Esophagus (tissue), 2 donors: ENCODE measurements around the gene TBC1D30. TPM values are rescaled to one million over a fixed set of nuclear protein-coding genes. Genes with fewer than 3 reads are reported as not detected.

ENCODE experiments used
- H3K27ac ChIP-seq, 2 donors: one replicate each; pipeline ENCODE4 v1.5.1; 2013; ENCODE audit warnings: low read depth in 2 of 2, mild to moderate bottlenecking in 2 of 2, inconsistent platforms in 1 of 2, low read length in 1 of 2, moderate library complexity in 1 of 2
- H3K27me3 ChIP-seq, 2 donors: one replicate each; pipeline ENCODE4 v1.6.1; 2013; ENCODE audit warnings: low read length in 2 of 2, control low read depth in 1 of 2, mild to moderate bottlenecking in 1 of 2; ENCODE audit not compliant: insufficient read depth in 2 of 2, control insufficient read depth in 1 of 2
- H3K36me3 ChIP-seq, 2 donors: one replicate each; pipeline ENCODE4 v1.6.1; 2013; ENCODE audit warnings: low read length in 1 of 2; ENCODE audit not compliant: control insufficient read depth in 2 of 2, insufficient read depth in 2 of 2
- H3K4me1 ChIP-seq, 2 donors: one replicate each; pipeline ENCODE4 v1.6.1; 2013; ENCODE audit warnings: low read length in 1 of 2; ENCODE audit not compliant: control insufficient read depth in 2 of 2, insufficient read depth in 2 of 2
- H3K4me3 ChIP-seq, 2 donors: one replicate each; pipeline ENCODE4 v1.5.1; 2013; ENCODE audit warnings: low read length in 2 of 2, mild to moderate bottlenecking in 2 of 2, low read depth in 1 of 2, moderate library complexity in 1 of 2
- H3K9me3 ChIP-seq, 2 donors: one replicate each; pipeline ENCODE4 v1.6.1; 2013; ENCODE audit warnings: mild to moderate bottlenecking in 2 of 2, low read depth in 1 of 2, low read length in 1 of 2, moderate library complexity in 1 of 2; ENCODE audit not compliant: control insufficient read depth in 2 of 2, insufficient read depth in 1 of 2
- WGBS, 2 donors: extraction: QIAGEN DNeasy Blood & Tissue Kit; methylation state at CpG; one replicate each; pipeline ENCODE4 v1.1.7; 2013; 5-methylcytosine and 5-hydroxymethylcytosine counted together
- polyA plus RNA-seq, 2 donors: library from polyadenylated mRNA; stranded (reverse); fragments of 200-250 nt; gene quantifications; one replicate each; pipeline ENCODE4 v1.2.3, GENCODE V29; 2013
- donor health status: healthy with polysubstance abuse.
- donor health status: Bipolar disorder and iron deficiency.

TBC1D30 gene
- polyA plus RNA-seq, 2 donors: 0.18 to 0.66 TPM

GRCh38 chr12:64895526-64895925 is 71.1 kb downstream of the TBC1D30 start:
- Histone ChIP-seq H3K27me3 (no peaks in the 10 kb centered on the region), H3K9me3 (no peaks in the 10 kb centered on the region), H3K4me1 (no peaks in the 10 kb centered on the region), H3K27ac (no peak overlapping the region), H3K4me3 (no peak overlapping the region), H3K36me3 (no peaks in the 10 kb centered on the region)
- 87 to 93% methylated on average over 5 of the region's 5 CpGs for WGBS, 2 donors

- H3K9me3 ChIP-seq: no peaks in the 10 kb centered on the region
- no peak overlapping the region for H3K27ac ChIP-seq
- no peak overlapping the region for H3K4me3 ChIP-seq
- no peaks in the 10 kb centered on the region for H3K36me3 ChIP-seq
- WGBS, 2 donors: 51 to 57% methylated on average over 4 of the region's 4 CpGs
- no peaks in the 10 kb centered on the region for H3K4me1 ChIP-seq
- H3K27me3 ChIP-seq: no peaks in the 10 kb centered on the region
Observed at GRCh38 chr12:64900540-64900939, 76.1 kb downstream of the TBC1D30 start.

GRCh38 chr12:64903479-64904152 is 79.2 kb downstream of the TBC1D30 start:
- no peaks in the 10 kb centered on the region for H3K9me3 ChIP-seq
- no peaks in the 10 kb centered on the region for H3K27me3 ChIP-seq
- no peak overlapping the region for H3K27ac ChIP-seq
- H3K4me3 ChIP-seq: no peak overlapping the region
- no peaks in the 10 kb centered on the region for H3K36me3 ChIP-seq
- no peaks in the 10 kb centered on the region for H3K4me1 ChIP-seq
- WGBS, 2 donors: 59 to 70% methylated on average over 5 of the region's 5 CpGs

GRCh38 chr12:64907097-64907496 is 82.7 kb downstream of the TBC1D30 start:
- H3K27ac ChIP-seq: no peak overlapping the region
- no peaks in the 10 kb centered on the region for H3K36me3 ChIP-seq
- H3K4me3 ChIP-seq: no peak overlapping the region
- no peaks in the 10 kb centered on the region for H3K27me3 ChIP-seq
- WGBS, 2 donors: 93 to 94% methylated on average over 3 of the region's 3 CpGs
- no peaks in the 10 kb centered on the region for H3K9me3 ChIP-seq
- no peaks in the 10 kb centered on the region for H3K4me1 ChIP-seq

GRCh38 chr12:64909124-64909523 is 84.7 kb downstream of the TBC1D30 start:
- Histone ChIP-seq H3K36me3 (no peaks in the 10 kb centered on the region), H3K27ac (no peak overlapping the region), H3K4me1 (no peaks in the 10 kb centered on the region), H3K4me3 (no peak overlapping the region), H3K27me3 (no peaks in the 10 kb centered on the region), H3K9me3 (no peaks in the 10 kb centered on the region)
- WGBS, 2 donors: 49 to 62% methylated on average over 6 of the region's 6 CpGs

- H3K9me3 ChIP-seq: no peaks in the 10 kb centered on the region
- no peaks in the 10 kb centered on the region for H3K4me1 ChIP-seq
- 47% methylated on average over 3 of the region's 3 CpGs for WGBS, 2 donors
- H3K36me3 ChIP-seq: no peaks in the 10 kb centered on the region
- no peak overlapping the region for H3K27ac ChIP-seq
- no peak overlapping the region for H3K4me3 ChIP-seq
- H3K27me3 ChIP-seq: no peaks in the 10 kb centered on the region
Observed at GRCh38 chr12:64911081-64911480, 86.6 kb downstream of the TBC1D30 start.

- no peaks in the 10 kb centered on the region for H3K4me1 ChIP-seq
- H3K9me3 ChIP-seq: no peaks in the 10 kb centered on the region
- H3K36me3 ChIP-seq: no peaks in the 10 kb centered on the region
- no peak overlapping the region for H3K27ac ChIP-seq
- H3K4me3 ChIP-seq: no peak overlapping the region
- no peaks in the 10 kb centered on the region for H3K27me3 ChIP-seq
- WGBS, 2 donors: 63 to 77% methylated on average over 4 of the region's 4 CpGs
Observed at GRCh38 chr12:64911912-64912311, 87.5 kb downstream of the TBC1D30 start.

- 60 to 68% methylated on average over 3 of the region's 3 CpGs for WGBS, 2 donors
- no peaks in the 10 kb centered on the region for H3K27me3 ChIP-seq
- H3K4me3 ChIP-seq: no peak overlapping the region
- H3K27ac ChIP-seq: no peak overlapping the region
- no peaks in the 10 kb centered on the region for H3K9me3 ChIP-seq
- no peaks in the 10 kb centered on the region for H3K4me1 ChIP-seq
- H3K36me3 ChIP-seq: no peaks in the 10 kb centered on the region
Observed at GRCh38 chr12:64912516-64913255, 88.2 kb downstream of the TBC1D30 start.

- Histone ChIP-seq H3K4me3 (no peak overlapping the region), H3K27me3 (no peaks in the 10 kb centered on the region), H3K9me3 (no peaks in the 10 kb centered on the region), H3K36me3 (no peaks in the 10 kb centered on the region), H3K27ac (no peak overlapping the region), H3K4me1 (no peaks in the 10 kb centered on the region)
- WGBS, 2 donors: 94 to 97% methylated on average over 3 of the region's 3 CpGs
Observed at GRCh38 chr12:64915242-64915641, 90.8 kb downstream of the TBC1D30 start.
